ENCODE results near the gene CDKN2A. TPM values are rescaled to one million over a fixed set of nuclear protein-coding genes. Genes with fewer than 3 reads are reported as not detected.
A peak's percentile ranks its signal among the peaks of the same experiment; 100 is the strongest.

The CDKN2A gene
- polyA plus RNA-seq, 6 donors from 2014 or later = 1.3 to 5.6 (median 4.6) TPM

DNA sequence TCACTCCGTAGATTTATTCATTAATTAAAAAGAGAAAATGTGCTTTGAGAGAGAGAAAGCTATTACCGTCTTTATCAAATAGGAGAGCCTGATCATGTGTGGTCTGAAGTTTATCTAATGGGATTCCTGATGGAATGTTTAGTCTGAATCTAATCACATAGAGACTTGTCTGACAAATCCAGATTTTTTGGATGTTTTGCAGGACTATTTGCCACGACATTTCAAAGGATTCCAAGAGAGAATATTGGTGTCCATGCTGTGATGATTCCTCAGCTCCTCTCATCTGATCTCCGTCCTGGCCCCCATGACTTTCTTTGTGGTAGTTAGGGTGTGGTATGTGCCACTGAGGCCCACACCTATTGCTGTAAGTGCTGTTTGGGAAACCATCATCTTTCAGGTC lies 35.0 kb upstream of the CDKN2A start:
- DNase-seq = no peak
- peaks cover 0 to 5% (median 0%) of the 10 kb centered on the region in 3 donors for H3K27me3 Mint-ChIP-seq
- no peaks in the 10 kb centered on the region for H3K36me3 Mint-ChIP-seq
- H3K9me3 Mint-ChIP-seq = no peaks in the 10 kb centered on the region
- H3K4me1 Mint-ChIP-seq = peaks cover 4 to 7% (median 5%) of the 10 kb centered on the region in 3 donors
- no peak overlapping the region for H3K4me3 Mint-ChIP-seq
- no peak overlapping the region for H3K27ac Mint-ChIP-seq
- no peak for ATAC-seq (ENCODE audit: low read depth in 2 of 2)

DNA sequence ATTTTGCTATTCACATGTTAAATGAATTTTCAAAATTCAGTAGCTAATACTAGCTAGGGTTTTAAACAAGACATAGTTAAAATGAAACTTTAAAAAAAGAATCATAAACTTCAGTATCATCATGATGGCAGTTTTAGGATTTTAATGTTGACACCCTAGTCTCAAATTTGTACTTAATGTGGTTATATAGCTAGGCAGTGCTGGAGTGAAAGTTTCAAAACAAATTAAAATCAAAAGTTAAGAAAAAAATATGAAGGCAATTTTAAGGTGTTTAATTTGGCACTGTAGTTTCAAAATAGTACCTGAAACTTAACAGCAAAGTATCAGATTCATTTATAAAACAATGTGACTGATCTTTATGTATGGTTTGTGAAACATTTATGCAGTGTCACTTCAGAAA lies 34.2 kb upstream of the CDKN2A start:
- Mint-ChIP-seq H3K4me3 (no peak overlapping the region), H3K27ac (no peak overlapping the region), H3K4me1 (peaks cover 4 to 7% (median 5%) of the 10 kb centered on the region in 3 donors), H3K9me3 (no peaks in the 10 kb centered on the region), H3K36me3 (no peaks in the 10 kb centered on the region), H3K27me3 (peaks cover 0 to 8% (median 0%) of the 10 kb centered on the region in 3 donors)
- DNase-seq = no peak
- no peak for ATAC-seq (ENCODE audit: low read depth in 2 of 2)

- H3K36me3 Mint-ChIP-seq = peaks cover 4 to 5% of the 10 kb centered on the region in 2 donors
- peaks cover 0 to 9% (median 3%) of the 10 kb centered on the region in 7 donors for H3K9me3 Mint-ChIP-seq
- H3K4me3 Mint-ChIP-seq = no peak overlapping the region
- peaks cover 0 to 16% (median 8%) of the 10 kb centered on the region in 3 donors for H3K27me3 Mint-ChIP-seq
- peaks cover 4 to 7% (median 5%) of the 10 kb centered on the region in 3 donors for H3K4me1 Mint-ChIP-seq
- ATAC-seq (ENCODE audit: low read depth in 2 of 2) = no peak
- H3K27ac Mint-ChIP-seq = no peak overlapping the region
- DNase-seq = no peak
Observed at GRCh38 chr9:22026696-22027095, 32.5 kb upstream of the CDKN2A start.

DNA sequence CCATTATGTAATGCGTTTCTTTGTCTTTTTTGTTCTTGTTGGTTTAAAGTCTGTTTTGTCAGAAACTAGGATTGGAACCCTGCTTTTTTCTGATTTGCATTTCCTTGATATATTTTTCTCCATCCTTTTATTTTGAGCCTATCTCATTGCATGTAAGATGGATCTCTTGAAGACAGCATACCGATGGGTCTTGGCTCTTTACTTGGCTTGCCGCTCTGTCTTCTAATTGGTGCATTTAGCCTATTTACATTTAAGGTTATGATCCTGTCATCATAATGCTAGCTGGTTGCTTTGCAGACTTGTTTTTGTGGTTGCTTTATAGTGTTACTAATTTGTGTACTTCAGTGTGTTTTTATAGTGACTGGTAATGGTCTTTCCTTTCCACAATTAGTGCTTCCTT lies 28.2 kb upstream of the CDKN2A start:
- peaks cover 0 to 31% (median 8%) of the 10 kb centered on the region in 3 donors for H3K27me3 Mint-ChIP-seq
- H3K4me3 Mint-ChIP-seq = no peak overlapping the region
- H3K9me3 Mint-ChIP-seq = peaks cover 3 to 30% (median 12%) of the 10 kb centered on the region in 7 donors
- H3K36me3 Mint-ChIP-seq = peaks cover 7 to 10% of the 10 kb centered on the region in 2 donors
- no peak for ATAC-seq (ENCODE audit: low read depth in 2 of 2)
- DNase-seq = no peak
- H3K4me1 Mint-ChIP-seq = no peaks in the 10 kb centered on the region
- H3K27ac Mint-ChIP-seq = no peak overlapping the region

DNA sequence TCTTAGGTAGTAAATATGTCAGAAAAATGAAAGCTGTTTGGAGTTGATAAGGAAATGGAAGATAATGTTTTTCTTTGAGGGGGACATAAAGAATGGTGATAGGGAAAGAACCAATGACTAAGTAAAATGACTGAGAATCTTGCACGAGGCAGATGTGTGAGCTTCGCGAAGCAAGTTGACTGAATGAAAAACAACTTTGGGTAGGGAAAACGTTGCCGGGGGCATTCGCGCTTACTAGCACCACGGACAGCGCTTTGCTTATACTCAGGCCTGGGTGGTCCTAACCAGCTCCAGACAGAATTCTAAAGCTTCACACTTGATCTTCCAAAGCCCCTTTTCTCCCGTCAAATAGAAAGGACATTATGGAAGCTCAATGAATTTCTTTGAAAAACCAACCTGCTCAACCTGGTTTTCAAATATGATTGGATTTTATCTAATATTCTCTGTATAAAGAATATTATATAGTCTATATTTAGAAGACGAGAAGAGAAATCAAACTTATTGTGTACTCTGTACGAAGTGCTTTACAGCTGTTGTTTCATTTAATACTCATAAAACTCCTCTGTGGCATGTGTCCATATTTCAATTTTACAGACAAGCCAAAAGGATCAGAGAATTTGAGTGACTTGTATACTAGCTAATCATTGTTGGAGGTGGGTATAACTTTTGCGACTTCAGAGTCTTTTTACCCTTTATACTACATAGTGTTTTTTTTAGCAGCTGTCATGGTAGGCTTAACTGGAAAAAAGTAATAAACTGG lies 16.9 kb upstream of the CDKN2A start:
- peaks cover 8 to 15% (median 13%) of the 10 kb centered on the region in 3 donors for H3K4me1 Mint-ChIP-seq

DNA sequence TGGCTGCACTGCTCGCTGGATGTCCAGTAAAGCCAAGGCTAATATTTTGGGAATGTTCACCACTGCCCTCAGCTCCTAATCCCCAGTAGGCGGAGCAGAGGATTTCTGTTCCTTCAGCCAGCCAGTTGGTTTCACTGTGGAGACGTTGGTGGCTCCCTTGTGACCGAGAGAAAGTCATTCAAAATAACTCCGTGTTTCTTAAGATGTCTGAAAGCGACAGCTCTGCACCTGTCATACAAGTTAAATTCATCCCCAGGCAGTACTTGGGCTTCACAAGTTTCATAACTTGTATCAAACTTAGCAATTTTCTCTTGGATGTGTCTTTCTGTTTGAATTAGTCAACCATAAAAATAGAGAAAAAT lies 15.3 kb upstream of the CDKN2A start:
- H3K4me3 Mint-ChIP-seq = peak overlapping the region; percentile 84 to 91 (median 88)
- no peak for DNase-seq
- peaks cover 0 to 4% (median 0%) of the 10 kb centered on the region in 7 donors for H3K9me3 Mint-ChIP-seq
- peaks cover 30 to 41% (median 41%) of the 10 kb centered on the region in 3 donors for H3K27me3 Mint-ChIP-seq
- H3K27ac Mint-ChIP-seq = peak overlapping the region in 4 of 6 donors; percentile 57 to 84 (median 70)
- peaks cover 0 to 6% of the 10 kb centered on the region in 2 donors for H3K36me3 Mint-ChIP-seq
- peaks cover 18 to 28% (median 27%) of the 10 kb centered on the region in 3 donors for H3K4me1 Mint-ChIP-seq
- ATAC-seq (ENCODE audit: low read depth in 2 of 2) = peak; percentile 18 to 20

More for the DNA sequence above, 16.9 kb upstream of the CDKN2A start:
- H3K4me3 Mint-ChIP-seq = peak overlapping the region in 1 of 8 donors; percentile 91
- DNase-seq (no peak), ATAC-seq (ENCODE audit: low read depth in 2 of 2) (no peak)
- no peak overlapping the region for H3K27ac Mint-ChIP-seq
- H3K36me3 Mint-ChIP-seq = no peaks in the 10 kb centered on the region
- peaks cover 14 to 25% (median 25%) of the 10 kb centered on the region in 3 donors for H3K27me3 Mint-ChIP-seq
- H3K9me3 Mint-ChIP-seq = peaks cover 0 to 1% (median 0%) of the 10 kb centered on the region in 7 donors

GRCh38 chr9:22008717-22009505 lies 14.7 kb upstream of the CDKN2A start, which contains the start of gene CDKN2B:
CDKN2B (minus strand) TSS chr9:22009305; CDS start chr9:22008953, 352 bp downstream.
- Mint-ChIP-seq H3K27me3 (peaks cover 34 to 46% (median 46%) of the 10 kb centered on the region in 3 donors), H3K4me3 (peak within 1 kb of the TSS; percentile 84 to 91 (median 88)), H3K27ac (peak within 1 kb of the TSS in 4 of 6 donors; percentile 57 to 91 (median 80)), H3K9me3 (peaks cover 0 to 4% (median 0%) of the 10 kb centered on the region in 7 donors), H3K4me1 (peaks cover 22 to 34% (median 28%) of the 10 kb centered on the region in 3 donors), H3K36me3 (peaks cover 0 to 6% of the 10 kb centered on the region in 2 donors)
- DNase-seq (peak; percentile 62), ATAC-seq (ENCODE audit: low read depth in 2 of 2) (peak; percentile 67 to 76)

DNA sequence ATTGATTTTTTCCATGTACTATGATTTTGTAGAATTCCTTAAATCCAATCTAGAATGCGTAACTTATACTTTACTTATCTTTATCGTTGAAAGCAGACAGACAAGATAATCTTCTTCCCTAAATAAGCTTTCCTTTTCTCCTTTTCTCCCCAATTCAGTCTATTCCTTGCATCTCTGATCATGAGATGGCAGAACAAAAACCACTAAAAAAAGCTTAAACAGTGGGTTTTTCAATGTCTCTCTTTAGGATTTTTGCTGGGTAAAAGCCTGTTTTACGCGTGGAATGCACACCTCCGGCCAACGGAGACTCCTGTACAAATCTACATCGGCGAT lies 14.2 kb upstream of the CDKN2A start:
- H3K4me3 Mint-ChIP-seq = peak overlapping the region; percentile 84 to 91 (median 88)
- H3K4me1 Mint-ChIP-seq = peaks cover 22 to 34% (median 28%) of the 10 kb centered on the region in 3 donors
- DNase-seq (no peak), ATAC-seq (ENCODE audit: low read depth in 2 of 2) (no peak)
- peaks cover 0 to 4% (median 0%) of the 10 kb centered on the region in 7 donors for H3K9me3 Mint-ChIP-seq
- H3K36me3 Mint-ChIP-seq = peaks cover 0 to 6% of the 10 kb centered on the region in 2 donors
- H3K27ac Mint-ChIP-seq = peak overlapping the region in 2 of 6 donors; percentile 75 to 85
- peaks cover 34 to 51% (median 51%) of the 10 kb centered on the region in 3 donors for H3K27me3 Mint-ChIP-seq

GRCh38 chr9:22005702-22006606 lies 11.8 kb upstream of the CDKN2A start:
- Mint-ChIP-seq H3K27ac (peak overlapping the region in 5 of 6 donors; percentile 15 to 88 (median 60)), H3K9me3 (peaks cover 0 to 4% (median 0%) of the 10 kb centered on the region in 7 donors), H3K36me3 (peaks cover 0 to 6% of the 10 kb centered on the region in 2 donors), H3K4me1 (peaks cover 22 to 34% (median 28%) of the 10 kb centered on the region in 3 donors), H3K27me3 (peaks cover 34 to 53% (median 52%) of the 10 kb centered on the region in 3 donors), H3K4me3 (peak overlapping the region in 7 of 8 donors; percentile 27 to 75 (median 71))
- ATAC-seq (ENCODE audit: low read depth in 2 of 2) = no peak
- no peak for DNase-seq

- DNase-seq = no peak
- Mint-ChIP-seq H3K4me3 (peak overlapping the region; percentile 13 to 80 (median 72)), H3K4me1 (peaks cover 22 to 34% (median 28%) of the 10 kb centered on the region in 3 donors), H3K27me3 (peaks cover 36 to 54% (median 51%) of the 10 kb centered on the region in 3 donors), H3K36me3 (peaks cover 0 to 6% of the 10 kb centered on the region in 2 donors), H3K27ac (peak overlapping the region in 5 of 6 donors; percentile 3 to 88 (median 35)), H3K9me3 (peaks cover 0 to 4% (median 0%) of the 10 kb centered on the region in 7 donors)
- ATAC-seq (ENCODE audit: low read depth in 2 of 2) = no peak
Observed at GRCh38 chr9:22005021-22005701, 11.0 kb upstream of the CDKN2A start.

DNA sequence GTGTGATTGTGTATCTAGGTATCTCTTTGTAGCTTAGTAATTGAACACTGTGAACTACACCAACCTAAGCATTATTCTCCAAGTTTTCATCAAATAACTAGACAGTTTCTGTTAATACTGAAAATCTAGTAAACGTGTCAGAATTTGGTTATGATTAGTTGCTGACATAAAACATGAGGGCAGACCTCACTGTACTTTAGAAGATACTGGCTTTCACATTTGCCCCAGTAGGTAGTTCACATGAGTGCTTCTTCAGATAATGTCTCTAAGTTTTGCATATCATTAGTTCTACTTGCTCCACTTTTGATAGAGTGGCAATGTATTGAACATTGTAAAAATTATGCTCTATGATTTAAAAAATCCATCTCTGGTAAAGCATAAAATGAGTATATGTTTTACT lies 7.8 kb upstream of the CDKN2A start:
- Mint-ChIP-seq H3K4me1 (peaks cover 14 to 24% (median 16%) of the 10 kb centered on the region in 3 donors), H3K4me3 (no peak overlapping the region), H3K27me3 (peaks cover 28 to 47% (median 45%) of the 10 kb centered on the region in 3 donors), H3K9me3 (peaks cover 0 to 3% (median 0%) of the 10 kb centered on the region in 7 donors), H3K27ac (no peak overlapping the region), H3K36me3 (peaks cover 0 to 6% of the 10 kb centered on the region in 2 donors)
- no peak for DNase-seq
- no peak for ATAC-seq (ENCODE audit: low read depth in 2 of 2)

GRCh38 chr9:21998026-21998425 lies 3.8 kb upstream of the CDKN2A start:
- H3K4me1 Mint-ChIP-seq = peaks cover 16 to 23% (median 19%) of the 10 kb centered on the region in 3 donors
- DNase-seq = no peak
- H3K36me3 Mint-ChIP-seq = no peaks in the 10 kb centered on the region
- no peak overlapping the region for H3K27ac Mint-ChIP-seq
- H3K9me3 Mint-ChIP-seq = no peaks in the 10 kb centered on the region
- no peak for ATAC-seq (ENCODE audit: low read depth in 2 of 2)
- peaks cover 4 to 37% (median 17%) of the 10 kb centered on the region in 3 donors for H3K27me3 Mint-ChIP-seq
- no peak overlapping the region for H3K4me3 Mint-ChIP-seq

Measured in naive B cell (primary cell).